HG03064 (cell line): ENCODE measurements around the gene FSTL5.
"Not testable (repeated sequence)": the region's sequence is repeated elsewhere in the genome, so short reads cannot be mapped to it uniquely, and the experiment has no call there.

Experiments
- ATAC-seq: cut with Tn5 transposase; IDR thresholded peaks from one replicate; pipeline ENCODE4 v1.9.1; 2021; ENCODE audit warnings: low read depth; ENCODE audit not compliant: unreplicated experiment

The FSTL5 gene

DNA sequence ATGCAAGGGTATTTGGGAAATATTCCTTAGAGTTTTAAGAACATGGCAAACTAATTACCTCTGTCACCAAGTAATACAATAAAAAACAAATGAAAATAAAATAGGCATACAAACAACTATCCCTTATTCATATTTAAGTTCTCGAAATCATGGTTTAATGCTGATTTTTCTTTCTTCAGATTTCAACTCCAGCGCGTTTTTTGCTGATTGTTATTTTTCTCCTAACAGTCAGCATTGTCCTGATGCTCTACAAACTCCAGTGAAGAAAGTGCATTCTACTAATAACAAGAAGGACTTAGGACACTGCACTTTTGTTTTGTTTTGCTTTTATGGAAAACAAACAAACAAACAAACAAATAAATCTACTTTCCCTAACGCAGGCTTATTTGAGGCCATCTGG, 282.4 kb downstream of the FSTL5 start:
- no peak for ATAC-seq

DNA sequence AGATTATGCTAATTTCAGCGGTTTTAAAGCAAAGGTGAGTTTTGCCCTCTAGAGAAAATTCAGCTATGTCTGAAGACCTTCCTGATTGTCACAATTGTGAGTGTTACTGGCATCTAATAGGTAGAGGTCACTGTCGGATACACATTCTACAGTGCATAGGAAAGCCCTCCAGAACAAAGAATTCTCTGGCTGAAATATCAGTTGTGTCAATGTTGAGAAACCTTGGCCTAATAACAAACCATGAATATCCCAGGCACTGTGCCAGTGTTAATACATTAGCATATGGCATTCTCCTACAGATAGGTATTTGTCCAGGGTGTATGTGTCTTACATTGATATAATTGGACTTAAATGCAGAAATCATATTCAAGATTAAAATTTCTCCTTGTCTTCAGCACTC, 294.3 kb downstream of the FSTL5 start:
- no peak for ATAC-seq

DNA sequence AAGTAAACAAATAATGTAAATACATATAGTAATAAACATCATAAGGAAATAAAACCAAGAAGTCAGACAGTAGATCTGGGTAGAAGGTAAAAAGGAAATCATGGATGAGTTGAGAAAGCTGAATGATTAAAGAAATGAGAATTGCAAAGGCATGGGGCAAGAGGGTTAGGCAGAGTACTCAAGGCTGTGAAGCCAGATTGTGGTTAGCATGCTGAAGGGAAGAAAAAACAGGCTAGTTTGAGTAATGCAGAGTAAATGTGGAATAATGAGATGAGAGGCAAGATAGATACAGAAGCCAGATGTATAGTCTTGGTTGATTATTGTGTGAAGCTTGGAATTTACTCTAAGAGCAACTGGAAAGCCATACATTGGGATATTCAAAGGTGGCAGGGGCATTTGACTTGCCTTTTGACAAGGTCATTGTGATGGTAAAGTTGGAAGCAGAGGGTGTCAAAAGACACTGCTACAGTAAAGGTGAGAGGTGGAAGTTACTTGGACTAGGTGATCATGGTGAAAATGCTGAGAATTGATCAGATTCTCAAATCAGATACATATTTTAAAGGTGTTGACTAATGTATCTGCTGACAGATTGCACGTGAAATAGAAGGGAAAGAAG, 307.0 kb downstream of the FSTL5 start:
- ATAC-seq = no peak

DNA sequence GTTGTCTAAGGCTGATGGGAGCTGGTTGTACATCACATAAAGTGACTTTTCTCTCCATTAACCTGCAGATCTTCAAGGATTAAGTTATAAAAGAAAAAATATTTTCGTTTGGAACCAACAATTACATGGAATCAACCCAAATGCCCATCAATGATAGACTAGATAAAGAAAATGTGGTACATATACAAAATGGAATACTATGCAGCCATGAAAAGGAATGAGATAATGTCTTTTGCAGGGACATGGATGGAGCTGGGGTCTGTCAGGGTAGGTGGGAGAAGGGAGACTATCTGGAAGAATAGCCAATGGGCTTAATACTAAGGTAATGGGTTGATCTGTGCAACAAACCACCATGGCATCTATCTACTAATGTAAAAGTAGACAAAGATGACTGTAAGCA, 313.2 kb downstream of the FSTL5 start:
- ATAC-seq = no peak

DNA sequence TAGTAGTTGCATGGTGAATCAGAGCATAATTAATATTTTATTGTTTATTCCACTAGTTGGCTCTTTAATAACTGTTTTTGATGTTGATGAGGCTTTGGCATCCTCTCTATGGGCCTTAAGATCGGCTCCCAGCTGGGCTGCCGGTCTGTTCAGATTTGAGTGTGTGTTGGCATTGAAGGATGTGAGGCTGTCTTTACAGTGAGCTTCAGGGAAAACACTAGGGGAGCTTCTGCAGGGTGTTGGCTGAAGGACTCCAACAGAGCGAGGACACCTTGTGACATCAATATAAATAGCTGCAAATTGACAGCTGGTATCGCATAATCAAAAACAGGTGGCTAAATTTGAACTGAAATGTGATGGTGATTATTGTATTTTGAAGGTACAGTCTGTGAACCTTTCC, 322.0 kb downstream of the FSTL5 start:
- ATAC-seq = no peak

DNA sequence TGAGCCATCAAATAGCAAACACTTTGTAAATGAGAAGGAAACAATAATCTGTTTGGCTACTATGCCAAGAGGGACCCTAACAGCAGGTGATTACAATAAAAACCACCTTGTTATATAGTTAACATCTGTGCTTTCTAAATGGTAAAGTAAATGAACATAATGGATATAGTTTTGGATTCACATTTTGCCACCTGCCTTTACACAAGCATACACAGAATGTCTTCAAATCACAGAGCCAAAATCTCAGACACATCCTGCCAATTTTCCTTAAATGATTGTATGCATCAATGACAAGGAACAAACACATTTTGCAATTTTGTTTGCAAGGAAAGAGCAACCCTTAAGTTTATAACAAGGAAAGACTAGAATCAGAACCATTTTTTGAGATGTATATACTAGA, 334.2 kb downstream of the FSTL5 start:
- no peak for ATAC-seq

DNA sequence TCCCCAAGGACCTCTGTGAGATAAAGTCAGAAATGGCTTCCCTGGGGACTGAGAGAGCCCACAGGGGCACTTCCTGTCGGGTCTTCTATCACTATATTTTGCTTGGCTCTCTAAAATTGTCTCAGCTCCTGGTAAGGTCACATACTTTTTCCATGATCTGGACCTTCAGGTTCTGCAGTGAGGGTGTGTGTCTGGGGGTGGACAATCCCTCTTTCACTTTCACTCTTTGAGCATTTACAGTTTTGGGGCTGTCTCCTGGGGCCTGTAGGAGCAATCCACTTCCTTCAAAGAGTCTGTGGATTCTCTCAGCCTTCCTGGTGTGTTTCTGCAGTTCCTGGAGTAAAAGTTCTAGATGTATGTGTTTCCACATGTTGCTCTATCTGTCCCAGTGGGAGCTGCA, 335.7 kb downstream of the FSTL5 start:
- no peak for ATAC-seq

DNA sequence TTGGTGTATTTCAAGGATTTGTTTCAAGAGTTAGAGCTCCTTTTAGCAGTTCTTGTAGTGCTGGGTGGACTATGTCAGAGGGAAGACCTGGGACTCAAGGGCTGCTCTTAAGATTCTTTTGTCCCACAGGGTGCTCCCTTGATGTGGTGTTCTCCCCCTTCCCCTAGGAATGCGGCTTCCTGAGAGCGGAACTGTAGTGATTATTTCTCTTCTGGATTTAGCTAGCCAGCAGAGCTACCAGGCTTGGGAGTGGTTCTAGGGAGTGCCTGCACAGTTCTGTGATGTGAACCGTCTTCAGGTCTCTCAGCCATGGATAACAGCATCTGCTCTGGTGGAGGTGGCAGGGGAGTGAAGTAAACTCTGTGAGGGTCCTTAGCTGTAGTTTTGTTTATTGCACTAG, 336.8 kb downstream of the FSTL5 start:
- ATAC-seq = no peak

DNA sequence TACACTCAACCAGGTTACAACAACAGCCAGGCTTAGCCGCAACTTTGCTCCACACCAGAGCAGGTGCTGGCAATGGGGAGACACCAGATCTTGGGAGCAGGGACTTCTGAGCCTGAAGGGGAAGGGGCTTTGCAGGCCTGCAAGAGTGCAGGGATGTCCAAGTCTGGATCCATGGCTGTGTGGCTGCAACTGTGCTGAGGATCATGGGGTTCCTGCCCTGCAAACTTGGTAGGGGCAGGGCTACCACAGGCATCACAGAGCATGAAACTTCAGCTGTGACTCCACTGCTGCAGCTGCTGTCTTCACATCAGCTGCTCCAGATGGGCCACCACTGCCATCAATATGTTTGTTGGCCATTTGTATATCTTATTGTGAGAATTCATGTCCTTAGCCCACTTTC, 340.4 kb downstream of the FSTL5 start:
- no peak for ATAC-seq

DNA sequence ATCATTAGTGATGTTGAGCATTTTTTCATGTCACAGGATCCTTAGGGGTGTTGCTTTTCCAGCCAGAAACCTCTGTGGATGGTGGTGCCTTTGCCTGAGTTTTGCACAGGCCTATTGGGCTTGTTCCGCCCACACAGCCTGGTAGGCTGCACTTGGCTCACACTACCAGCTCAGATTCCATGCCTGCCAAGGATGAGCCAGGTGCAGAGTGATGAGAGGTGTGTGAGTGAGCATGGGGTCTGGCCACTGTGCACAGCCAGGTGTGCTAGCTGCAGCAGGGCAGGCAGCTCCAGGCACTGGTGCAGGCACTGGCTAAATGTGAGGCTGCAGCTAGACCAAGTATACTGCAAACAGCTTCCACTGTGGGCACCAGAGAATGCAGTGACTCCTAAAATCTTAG, 341.6 kb downstream of the FSTL5 start:
- ATAC-seq = no peak

DNA sequence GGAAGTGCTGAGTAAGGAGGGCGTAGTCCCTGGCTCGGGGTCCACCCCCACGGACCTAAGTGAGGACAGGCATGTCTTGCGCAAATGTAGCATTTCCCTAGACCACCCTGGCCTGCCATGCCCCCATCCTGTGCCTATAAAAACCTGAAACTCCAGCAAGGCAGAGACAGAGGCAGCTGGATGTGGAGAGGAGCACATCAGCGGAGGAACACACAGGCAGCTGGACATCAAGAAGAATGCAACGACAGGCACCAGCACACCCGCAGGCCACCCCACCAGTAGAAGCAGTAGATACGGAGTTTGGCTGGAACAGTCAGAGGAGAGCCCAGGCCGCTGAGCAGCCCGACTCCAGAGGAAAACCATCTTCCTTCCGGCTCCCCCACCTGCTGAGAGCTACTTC, 345.9 kb downstream of the FSTL5 start:
- no peak for ATAC-seq

DNA sequence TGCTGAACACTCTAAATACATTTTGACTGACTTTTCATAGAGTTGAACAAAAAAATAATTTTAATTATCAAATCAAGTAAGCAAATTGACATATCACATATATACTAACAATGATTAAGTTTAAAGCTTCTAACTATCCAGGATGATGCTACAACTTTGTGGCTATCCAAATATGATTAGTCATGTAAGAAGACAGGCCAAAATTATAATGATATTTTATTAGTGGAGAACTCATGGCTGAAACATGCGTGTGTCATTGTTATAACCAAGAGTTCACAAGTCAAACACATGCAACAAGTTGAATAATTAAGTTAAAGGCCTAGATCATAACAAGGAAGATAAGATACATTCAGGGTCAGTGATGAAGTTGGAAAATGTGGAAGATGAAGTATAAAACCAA, 346.8 kb downstream of the FSTL5 start:
- no peak for ATAC-seq

DNA sequence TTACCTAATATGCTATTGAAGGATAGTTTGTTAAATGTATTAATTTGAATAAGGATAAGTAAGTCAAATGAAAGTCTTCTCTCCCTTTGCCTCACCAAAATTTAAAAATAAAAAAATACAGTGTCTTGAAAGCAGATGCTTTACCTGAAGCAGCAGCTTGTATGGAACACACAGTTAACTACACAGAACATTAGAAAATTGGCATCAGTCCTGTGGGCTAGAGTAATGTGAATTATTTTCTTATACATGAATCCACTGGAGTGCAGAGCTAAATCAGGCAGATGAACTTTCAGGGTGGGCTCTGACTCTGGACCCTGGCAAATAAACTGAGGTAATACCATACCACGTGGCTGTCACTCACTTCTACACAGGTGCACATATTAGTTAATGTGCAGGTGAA, 348.0 kb downstream of the FSTL5 start:
- ATAC-seq = no peak

DNA sequence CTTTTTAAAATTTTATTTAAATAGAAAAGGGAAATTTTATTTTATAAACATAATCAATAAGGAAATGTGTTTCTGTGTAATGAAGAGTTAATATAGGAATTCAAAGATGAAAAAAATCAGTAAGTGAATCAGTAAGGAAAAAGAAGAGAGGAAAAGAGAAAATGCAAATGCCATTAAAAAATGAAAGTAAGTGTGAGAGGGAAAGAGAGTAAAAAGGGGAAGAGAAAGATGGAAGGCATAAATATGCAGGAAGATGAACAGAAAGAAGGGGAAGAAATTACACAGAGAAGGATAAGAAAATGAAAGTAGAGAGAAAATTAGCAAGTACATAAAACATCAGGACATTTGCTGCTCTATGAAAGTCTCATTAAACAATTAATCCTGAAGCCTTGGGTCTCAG, 349.9 kb downstream of the FSTL5 start:
- ATAC-seq = no peak

DNA sequence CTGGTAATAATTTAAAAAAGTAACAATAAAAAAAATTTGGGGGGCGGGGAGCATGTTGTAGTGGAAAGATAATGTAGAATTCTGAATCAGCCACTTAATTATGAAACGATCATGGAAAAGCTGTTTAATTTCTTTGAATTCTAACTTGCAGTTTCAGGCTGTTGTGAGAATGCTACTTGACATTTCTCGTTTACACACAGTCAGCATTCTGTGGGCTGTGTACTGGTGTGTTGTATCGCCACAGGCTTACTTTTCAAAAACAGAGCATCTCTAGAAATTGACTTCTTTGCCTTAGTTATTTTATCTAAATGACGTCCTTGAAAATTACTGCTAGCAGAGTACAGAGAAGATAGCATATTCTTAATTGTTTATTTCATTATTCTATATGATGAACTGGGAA, 350.4 kb downstream of the FSTL5 start:
- ATAC-seq = no peak

DNA sequence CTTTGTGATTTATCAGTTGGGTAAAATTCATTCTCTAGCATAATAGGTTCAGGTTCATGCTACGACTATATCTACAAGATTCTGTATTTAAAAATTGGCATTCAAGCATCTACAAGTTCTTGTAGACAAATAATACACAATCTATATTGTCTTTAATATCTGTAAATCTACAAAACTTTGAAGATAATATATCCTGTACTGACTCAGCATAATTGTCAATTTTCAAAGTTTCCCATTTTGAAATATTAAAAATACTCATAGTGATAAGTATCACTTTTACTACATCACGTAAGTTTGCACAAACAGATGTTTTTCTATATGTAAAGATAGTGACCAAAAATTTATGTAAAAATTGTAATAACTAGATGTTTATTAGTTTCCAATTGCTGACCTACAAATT, 360.6 kb downstream of the FSTL5 start:
- ATAC-seq = no peak

DNA sequence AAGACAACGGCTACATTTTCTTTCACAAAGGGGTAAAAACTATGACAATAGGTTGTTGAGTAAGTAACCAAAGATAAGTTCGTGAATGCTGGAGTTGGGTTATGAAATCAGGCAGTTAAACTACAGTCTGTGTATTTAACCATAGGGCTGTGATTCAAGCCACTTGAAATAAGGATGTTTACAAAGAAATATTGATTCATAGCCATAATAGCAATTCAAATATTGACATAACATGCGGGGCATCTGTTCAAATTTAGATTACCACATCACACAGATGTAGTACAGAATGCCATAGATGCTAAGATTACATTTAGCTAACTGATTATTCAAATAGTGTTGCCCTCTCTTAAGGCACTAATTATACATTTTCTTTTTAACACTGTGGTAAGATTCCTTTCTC, 364.1 kb downstream of the FSTL5 start:
- ATAC-seq = no peak

DNA sequence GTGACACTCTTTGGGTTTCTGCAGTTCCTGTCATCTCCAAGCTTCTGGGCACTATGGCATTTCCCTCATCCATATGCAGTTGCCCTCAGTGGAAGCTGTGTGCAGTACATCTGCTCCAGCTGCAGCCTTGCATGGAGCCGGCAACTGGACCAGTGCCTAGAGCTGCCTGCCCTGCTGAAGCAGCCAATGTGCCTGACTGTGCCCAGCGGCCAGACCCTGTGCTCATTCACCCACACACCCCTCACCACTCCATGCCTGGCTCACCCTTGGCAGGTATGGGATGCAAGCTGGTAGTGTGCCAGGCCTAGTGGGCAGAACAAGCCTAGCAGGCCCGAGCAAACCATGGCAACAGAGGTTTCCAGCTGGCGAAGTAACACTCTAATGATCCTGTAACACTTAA, 370.8 kb downstream of the FSTL5 start:
- no peak for ATAC-seq

DNA sequence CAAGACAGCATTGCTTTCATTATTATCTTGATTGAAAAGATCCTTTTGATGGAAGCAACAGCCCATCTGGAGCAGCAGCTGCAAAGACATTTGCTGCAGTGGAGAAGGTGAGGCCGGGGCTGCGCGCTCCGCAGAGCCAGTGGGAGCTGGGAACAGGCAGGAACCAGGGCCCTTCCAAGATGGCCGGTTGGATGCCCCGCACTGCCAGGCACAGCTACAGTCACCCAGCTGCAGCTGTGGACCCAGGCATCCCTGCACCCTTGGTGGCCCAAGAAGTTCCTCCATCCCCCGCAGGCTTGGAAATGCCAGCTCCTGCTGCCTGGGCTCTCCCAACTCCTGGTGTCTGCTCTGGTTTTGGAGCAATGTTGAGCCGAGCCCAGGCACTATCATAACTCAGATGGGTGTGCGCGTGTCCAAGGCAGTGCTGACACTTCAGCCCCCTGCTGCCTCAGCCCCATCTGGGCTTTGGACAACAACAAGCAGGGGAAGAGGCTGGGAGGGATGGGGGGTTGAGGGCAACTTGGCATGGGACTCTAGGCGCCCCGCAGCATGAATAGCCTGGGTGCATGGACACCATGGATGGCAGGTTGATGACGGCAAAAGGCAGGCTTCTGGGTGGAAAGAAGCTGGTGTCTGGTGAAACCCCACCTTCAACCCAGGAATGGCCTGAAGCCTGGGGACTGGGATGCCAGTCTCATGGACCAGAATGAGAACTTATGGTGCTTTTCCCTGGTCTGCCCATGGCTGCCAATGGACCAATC, 371.8 kb downstream of the FSTL5 start:
- no peak for ATAC-seq

DNA sequence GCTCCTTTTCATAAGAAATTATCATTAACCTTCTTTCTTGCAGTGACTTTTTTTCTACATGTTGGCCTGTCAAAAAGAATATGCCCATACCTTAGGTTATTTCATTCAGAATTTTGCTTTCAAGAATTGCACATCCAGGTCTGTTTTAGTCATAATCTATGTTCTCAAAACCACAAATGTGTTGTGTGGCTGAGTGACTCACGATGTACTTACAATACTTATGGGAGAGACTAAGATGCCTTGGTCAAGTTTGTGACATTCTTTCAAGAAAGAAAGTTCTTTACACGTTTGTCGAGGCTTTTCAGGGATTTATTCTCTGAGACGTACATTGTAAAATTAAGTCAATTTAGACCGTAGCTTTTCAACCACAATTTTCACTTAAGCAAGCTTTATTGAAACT, 396.7 kb downstream of the FSTL5 start:
- no peak for ATAC-seq

DNA sequence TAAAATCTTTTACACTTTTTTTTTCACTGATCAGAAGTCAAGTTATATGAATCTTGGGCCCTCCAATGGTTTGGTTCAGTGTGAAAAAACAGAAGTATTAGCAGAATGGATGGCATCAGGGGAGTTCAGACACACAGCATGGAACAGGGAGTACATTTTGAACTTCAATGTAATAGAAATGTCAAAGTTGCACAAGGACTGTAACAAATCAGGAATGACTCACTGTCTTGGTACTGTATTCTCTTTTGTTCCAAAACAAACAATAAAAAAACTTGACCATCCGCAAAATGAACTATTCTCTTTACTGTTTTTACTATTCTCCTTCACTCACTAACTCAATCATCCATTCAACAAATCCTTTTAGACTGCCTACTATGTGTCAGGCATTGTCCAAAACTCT, 401.0 kb downstream of the FSTL5 start:
- no peak for ATAC-seq

DNA sequence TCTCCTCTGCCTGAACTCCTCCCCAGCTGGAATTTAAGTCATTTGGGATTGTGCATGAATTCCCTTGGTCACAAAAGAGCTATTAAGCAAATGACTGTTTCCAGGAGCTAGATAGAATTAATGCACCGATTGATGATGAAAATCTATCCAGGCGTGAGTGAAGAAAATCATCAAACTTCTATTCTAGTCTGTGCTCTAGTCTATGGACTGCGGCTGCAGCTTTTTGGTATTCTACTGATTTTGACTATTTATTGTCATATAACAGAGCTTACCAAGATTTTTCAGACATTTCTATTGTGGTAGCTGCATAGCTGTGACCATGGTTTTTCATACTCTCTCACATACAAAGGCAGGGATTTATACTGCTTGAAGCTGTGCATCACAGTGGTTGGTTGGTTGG, 403.8 kb downstream of the FSTL5 start:
- no peak for ATAC-seq

DNA sequence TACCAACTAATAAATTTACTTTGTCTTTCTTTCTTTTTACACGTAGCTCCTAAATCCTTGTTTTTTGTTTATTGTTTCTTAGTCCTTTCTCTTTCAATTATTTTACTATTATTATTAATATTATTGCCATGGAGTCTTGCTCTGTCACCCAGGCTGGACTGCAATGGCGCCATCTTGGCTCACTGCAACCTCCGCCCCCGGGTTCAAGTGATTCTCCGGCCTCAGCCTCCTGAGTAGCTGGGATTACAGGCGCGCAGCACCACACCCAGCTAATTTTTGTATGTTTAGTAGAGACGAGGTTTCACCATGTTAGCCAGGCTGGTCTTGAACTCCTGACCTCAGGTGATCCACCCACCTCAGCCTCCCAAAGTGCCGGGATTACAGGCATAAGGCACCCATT, 405.4 kb downstream of the FSTL5 start:
- not testable (repeated sequence) for ATAC-seq
